Left cardiac atrium (tissue), 4 donors: ENCODE measurements around the gene P4HA1. TPM values are rescaled to one million over a fixed set of nuclear protein-coding genes. Genes with fewer than 3 reads are reported as not detected.

ENCODE experiments used
- ATAC-seq, 2 donors: fragments of 200-7000 bp; cut with Tn5 transposase; one replicate each; pipeline ENCODE4 v1.9.1; 2020; ENCODE audit warnings: mild to moderate bottlenecking in 2 of 2, moderate library complexity in 2 of 2
- DNase-seq: peaks from one replicate; pipeline ENCODE4 v3.0.0-alpha.2; 2020
- intact Hi-C, 2 donors: fragments of 100-400 bp; cut with DNase I; formaldehyde crosslinking; loops; one replicate each; pipeline versions ENCODE4 v1.14.1 to v1.15.1; 2022 to 2023
- total RNA-seq, 2 donors: library from RNA; stranded (reverse); fragmentation: NEBNext Ultra II Directional; extraction: Animal tissue kit (Norgen Biotek cat#: 25700); gene quantifications; one replicate each; pipeline ENCODE4 v1.2.1, GENCODE V29; 2021
- donor health status: DM: no; HTN: yes; CAD: no.
- donor health status: DM: no; HTN: yes; CAD: no; lungs with severe emphysema.
- donor health status: DM: yes; HTN: yes; CAD: no.
- donor health status: Dilated cardiomyopathy.

The P4HA1 gene
- total RNA-seq, 2 donors from 2014 or later: 41.0 to 51.0 TPM

DNA sequence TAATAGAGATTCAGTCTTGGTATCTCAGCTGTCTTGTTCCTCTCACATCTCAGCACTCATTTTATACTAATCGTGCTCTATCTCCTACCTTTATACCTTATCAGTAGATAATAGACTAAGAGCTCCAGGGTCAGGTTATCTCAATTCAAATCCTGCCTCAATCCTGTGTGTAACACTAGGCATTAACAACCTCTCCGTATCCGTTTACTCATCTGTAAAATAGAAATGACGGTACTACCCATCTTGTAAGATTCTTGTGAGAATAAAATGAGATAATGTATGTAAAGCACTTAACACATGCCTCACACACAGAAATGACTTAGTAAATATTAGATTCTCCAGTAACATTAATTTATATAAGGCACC, 622 bp upstream of the P4HA1 start:
- ATAC-seq: no peak
- DNase-seq: no peak
- intact Hi-C loops: loop anchor here in 1 of 2 donors (10.0 kb wide), 1 partner anchor 68 kb away; the partner anchor contains the start of genes ECD and FAM149B1

DNA sequence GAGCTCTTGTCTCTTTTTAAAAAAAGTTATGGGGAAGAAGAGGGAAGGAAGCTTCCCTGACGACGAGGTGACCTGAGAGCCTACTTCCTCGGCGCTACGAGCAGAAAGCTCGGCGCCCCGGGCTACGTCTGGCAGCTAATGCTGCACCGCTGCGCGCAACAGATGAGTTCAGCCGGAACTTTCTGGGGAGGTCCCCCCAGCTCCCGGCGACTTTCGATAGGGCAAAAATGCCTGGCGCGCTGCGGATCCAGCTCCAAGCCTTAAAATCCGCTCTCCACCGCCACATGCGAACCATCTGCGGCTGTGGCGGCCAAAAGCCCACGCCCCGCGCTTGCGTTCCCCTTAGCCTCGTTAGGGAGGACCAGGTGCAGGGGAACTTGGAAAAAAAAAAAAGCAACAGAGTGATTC, 621 bp downstream of the P4HA1 start:
- DNase-seq: peak; percentile 72
- ATAC-seq: peak; percentile 53 to 70
- intact Hi-C loops: loop anchor here in 1 of 2 donors (10.0 kb wide), 1 partner anchor 69 kb away; the partner anchor contains the start of genes ECD and FAM149B1

DNA sequence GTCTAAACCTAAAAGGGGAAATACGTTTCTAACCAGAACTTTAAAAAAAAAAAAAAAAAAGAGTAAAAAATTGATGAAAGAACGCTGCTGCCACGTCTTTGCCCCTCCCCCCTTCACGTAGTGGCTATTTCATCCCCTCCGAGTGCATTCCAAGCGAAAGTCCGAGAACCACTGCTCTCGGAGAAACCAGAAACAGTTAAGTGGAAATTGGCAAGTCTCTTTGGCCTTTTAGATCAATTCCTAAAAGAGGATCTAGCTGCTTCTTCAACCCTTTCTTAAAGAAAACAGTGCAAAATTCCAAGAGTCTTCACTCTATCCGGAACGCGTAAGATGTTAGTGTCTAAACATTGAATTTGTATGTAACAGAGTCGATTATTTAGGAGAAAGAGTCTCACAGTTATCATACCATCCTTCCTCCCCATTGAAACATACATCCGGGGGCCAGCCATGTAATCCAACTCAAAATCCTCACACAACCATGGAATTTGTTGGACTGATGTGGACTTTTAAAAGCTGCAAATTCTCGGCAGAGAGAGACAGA, 1.1 kb downstream of the P4HA1 start:
- DNase-seq: peak; percentile 64
- intact Hi-C loops: loop anchor here in 1 of 2 donors (10.0 kb wide), 1 partner anchor 69 kb away; the partner anchor contains the start of genes ECD and FAM149B1

DNA sequence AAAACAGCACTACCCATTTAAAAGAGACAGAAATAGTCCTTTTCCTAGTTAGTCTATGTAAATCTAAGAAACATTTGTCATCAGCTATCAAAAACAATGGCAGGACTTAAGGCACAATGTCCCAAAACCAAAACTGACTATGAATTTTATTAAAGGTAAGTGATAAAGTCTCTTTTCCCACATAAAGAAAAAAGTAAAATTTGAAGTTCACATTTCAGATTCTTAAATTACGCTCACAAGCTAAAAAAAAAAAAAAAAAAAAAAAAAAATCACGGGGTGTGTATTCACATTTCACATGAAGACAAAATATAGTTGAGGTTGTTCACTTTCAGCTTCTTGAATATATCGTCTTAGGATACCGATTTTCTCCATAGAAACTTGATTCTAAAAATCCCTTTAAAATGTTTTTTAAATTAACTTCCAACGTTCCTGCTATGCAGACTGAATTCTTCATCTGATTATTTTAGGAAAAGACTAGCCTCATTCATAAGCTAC, 1.6 kb downstream of the P4HA1 start:
- DNase-seq: no peak
- no peak for ATAC-seq

More for the DNA sequence above, 1.1 kb downstream of the P4HA1 start:
- ATAC-seq: peak in 1 of 2 donors; percentile 15

DNA sequence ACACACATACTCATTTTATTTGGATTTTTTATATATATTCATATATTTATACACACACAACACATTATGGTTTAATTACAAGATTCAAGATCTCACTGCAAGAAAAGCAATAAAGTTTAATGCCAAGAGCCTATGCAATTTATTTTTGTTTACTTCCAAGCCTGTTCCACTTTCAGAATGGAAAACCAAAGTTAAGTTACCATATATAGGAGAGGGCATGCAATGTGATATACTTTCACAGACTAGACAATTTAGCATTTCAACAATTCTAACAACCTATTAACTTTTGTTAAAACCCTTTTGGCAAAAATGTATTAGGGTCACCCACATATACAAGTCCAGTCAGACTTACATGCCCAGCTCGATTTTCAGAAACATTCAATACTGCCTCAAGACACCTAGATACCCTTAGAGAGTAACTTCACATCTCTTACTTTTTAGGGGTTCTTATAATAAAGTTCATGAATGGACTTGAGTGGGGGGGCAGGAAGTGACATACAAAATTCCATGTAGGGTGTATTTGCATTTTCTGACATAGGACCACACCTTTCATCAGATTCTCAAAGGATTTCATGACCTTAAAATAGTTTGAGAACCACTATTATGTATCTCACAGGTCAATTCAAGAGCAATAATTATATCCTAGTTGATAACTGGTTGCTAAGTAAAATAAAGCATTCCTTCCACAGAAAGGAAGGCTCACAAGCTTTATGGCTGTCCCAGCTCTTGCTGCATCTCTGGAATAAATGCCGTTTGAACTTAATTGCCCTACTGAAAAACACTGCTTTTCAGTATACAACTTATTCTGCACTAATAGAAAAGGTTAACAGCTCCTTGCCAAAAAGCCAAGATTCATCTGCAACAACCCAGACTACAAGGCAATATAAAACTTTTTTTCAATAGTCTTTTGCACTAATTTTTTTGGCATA, 2.5 kb downstream of the P4HA1 start:
- DNase-seq (no peak), ATAC-seq (no peak)
- intact Hi-C loops: loop anchor here in 1 of 2 donors (10.0 kb wide), 1 partner anchor 71 kb away; the partner anchor contains the start of genes ECD and FAM149B1

More for the DNA sequence above, 1.6 kb downstream of the P4HA1 start:
- intact Hi-C loops: loop anchor here in 1 of 2 donors (10.0 kb wide), 1 partner anchor 70 kb away; the partner anchor contains the start of genes ECD and FAM149B1

DNA sequence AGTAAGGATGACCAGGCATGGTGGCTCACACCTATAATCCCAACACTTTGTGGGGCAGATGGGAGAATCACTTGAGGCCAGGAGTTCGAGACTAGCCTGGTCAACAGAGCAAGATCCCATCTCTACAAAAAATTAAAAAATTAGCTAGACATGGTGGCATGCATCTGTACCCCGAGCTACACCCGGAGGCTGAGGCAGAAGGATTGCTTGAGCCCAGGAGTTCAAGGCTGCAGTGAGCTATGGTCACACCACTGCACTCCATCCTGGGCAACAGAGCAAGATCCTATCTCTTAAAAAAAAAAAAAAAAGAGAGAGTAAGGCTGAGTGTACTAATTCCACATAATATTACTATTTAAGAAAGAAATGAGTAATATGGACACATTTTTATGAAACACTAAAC, 3.8 kb downstream of the P4HA1 start:
- intact Hi-C loops: loop anchor here in 1 of 2 donors (10.0 kb wide), 1 partner anchor 72 kb away; the partner anchor contains the start of genes ECD and FAM149B1
- ATAC-seq (no peak), DNase-seq (no peak)

DNA sequence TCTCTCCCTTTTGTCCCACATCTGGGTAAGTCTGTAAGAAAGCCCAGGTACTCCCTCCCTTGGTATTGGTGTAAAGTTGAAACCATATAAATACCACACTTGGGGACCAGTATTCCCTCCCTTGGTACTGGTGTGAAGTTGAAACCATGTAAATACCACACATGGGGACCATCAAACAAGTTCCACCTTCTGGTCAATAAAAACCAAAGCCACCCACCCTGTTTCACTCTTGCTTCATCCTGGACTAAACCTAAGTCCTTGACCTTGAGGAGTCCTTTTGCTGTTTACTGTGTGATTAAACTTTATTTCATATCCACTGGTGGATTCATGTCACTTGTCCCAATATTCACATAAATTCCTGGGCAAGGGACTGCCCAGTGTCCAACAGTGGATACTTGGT, 8.4 kb downstream of the P4HA1 start:
- ATAC-seq (no peak), DNase-seq (no peak)
- intact Hi-C loops: no loop called here

DNA sequence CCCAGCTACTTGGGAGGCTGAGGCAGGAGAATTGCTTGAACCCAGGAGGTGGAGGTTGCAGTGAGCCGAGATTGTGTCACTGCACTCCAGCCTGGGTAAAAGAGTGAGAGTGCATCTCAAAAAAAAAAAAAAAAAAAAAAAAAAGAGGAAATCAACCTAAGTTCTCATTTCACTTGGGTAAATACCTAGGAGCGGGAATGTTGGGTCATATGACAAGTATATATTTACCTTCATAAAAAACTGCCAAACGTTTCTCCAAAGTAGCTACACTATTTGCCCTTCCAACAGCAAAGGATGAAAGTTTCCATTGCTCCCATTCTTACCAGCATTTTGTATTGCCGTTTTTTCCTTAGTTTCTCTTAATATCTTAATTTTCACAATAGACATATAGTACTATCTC, 9.8 kb downstream of the P4HA1 start:
- DNase-seq: no peak
- intact Hi-C loops: no loop called here
- ATAC-seq: no peak

DNA sequence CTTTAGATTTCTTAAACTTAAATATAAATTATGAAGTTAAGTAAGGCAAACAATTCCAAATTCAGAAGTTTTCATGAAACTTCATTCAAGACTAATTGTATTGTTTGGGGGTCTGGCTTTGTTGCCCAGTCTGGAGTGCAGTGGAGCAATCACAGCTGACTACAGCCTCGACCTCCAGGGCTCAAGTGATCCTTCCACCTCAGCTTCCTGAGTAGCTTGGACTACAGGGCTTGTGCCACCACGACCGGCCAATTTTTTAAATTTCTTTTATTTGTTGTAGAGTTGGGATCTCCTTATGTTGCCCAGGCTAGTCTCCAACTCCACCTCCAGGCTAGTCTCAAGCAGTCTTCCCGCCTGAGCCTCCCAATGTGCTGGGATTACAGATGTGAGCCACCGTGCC, 12.5 kb downstream of the P4HA1 start:
- intact Hi-C loops: no loop called here
- no peak for ATAC-seq
- DNase-seq: no peak

DNA sequence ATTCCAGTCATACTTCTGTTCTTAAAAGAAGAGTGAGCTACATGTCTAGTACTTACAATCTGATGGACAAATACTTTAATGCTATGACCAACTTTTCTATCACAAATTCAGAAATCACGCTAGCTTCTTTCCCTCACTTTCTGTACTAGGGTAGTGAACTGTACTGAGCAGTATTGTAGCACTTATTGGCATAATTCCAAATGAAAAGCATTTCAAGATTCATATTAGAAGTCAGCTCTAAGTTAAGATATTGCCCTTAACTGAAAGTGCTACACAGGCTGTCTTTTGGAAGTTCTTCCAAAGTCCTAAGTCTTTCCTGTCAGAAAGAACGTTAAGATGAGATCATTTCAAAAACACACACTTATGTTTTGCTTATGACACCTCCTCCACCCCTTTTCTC, 13.4 kb downstream of the P4HA1 start:
- ATAC-seq: peak; percentile 44
- no peak for DNase-seq
- intact Hi-C loops: no loop called here

DNA sequence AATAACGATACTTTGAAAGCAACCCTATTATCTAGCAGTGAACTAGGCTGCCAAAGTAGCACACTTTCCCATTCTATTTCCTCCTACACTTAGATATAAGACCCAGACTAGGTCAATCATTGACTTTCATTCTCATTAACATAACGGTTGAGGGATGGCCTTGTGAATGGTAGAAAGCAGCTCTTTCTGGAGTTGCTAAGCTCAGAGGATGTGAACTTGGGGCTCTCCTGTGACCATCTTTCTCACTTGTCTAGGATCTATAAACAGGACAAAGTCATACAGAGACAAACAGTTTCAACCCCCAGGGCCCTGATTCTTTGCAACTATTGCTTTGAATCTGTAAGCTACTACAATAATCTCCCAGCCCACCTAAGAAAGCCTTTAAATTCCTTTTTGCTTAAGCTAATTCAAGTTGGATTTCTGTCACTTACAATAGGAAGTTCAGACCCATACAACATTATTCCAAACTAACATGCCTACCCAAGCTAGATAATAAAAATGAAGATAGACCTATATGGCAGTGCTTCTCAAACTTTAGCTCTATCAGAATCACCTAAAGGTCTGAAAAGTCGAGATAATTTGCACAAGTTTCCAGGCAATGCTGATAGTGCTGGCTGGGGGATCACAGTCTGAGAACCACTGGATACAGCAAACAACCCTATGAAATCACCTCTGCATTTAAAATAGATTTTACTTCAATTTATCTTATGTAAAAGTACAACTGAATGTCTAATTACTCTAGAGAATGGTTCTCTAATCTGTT, 16.7 kb downstream of the P4HA1 start:
- no peak for ATAC-seq
- intact Hi-C loops: no loop called here
- DNase-seq: no peak

DNA sequence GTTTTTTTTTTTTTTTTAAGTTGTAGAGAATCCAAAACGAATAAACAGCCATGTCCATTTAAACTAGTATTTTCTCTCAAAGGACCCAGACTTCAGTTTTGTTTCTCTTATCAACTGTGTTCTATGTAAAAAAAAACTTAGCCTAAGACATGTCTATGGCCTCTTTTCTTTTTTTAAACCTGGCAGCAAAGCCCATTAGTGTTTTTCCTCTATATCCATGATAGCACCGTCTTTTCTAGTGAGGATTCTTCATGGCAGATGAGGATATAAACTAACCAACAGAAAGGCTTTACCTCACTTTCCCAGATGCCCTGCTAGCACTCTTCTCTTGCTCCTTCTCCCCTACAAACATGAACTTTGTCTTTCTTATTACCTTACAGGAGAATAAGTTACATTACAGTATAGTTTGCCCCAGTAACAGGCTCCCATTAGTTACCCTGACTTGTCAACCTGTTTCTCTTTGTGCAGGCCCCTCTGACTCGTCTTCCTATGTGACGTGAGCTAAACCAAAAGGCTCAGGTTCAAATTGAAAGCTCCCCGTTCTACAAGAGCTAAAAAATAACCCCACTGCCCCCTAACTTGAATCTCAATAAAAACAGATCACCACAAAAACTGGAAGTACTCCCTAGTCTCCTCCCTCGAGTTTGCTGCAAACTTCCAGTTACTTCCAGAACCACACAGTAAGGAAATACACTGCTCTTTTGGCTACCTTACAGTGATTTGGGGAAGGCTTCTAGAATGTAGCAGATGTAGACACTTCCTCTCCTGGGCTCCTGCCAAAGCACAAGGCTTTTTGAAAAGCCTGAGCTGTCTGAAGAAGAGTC, 20.1 kb downstream of the P4HA1 start:
- intact Hi-C loops: no loop called here
- DNase-seq: peak; percentile 73
- ATAC-seq: peak; percentile 80 to 94

DNA sequence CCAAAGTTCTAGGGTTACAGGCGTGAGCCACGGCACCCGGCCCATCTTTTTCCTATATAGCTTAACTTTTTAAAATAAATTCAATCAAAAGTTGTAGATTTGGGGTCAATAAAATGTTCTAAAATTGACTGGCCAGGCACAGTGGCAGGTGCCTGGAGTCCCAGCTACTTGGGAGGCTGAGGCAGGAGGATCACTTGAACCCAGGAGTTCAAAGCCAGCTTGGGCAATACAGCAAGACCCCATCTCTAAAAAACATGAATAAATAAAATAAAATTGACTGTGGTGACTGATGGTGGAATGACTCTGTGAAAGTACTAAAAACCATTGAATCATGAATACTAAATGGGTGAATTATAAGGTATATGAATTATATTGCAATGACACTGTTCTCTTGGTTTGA, 20.8 kb downstream of the P4HA1 start:
- intact Hi-C loops: no loop called here
- ATAC-seq: no peak
- no peak for DNase-seq

DNA sequence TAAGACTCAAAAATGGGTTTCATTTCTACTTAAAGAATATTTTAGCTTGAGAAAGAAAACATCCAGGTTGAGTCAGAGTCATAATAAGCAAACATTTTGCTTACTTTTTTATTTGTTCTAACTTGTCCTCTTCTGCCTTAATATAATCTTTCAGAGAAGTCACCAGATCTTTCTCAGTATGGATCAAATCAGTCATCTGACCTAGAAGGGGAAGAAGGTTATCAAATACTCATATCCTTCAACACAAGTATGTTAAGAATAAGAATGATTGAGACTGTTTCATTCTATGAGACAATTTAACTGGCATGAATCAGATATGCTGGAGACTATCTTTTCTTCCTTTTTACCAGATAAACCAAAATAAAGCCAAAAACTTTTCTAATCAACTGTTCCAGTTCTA, 23.0 kb downstream of the P4HA1 start:
- DNase-seq (no peak), ATAC-seq (no peak)

DNA sequence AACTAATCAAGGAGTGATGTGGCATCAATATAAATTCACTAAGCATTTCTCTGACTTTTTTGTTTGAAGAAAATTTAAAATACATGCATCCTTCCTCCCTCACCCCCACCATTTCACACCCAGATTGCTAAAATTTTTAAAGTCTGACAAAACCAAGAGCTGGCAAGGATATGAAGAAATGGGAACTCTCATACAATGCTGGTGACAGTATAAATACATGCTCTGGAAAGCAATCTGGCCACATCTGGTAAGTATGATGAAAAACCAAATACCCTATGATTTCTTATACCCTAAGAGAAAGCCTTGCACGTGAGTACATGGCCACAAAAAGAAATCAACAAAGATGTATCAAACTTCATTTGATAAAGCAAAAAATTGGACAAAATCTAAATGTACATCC, 31.2 kb downstream of the P4HA1 start:
- no peak for DNase-seq
- no peak for ATAC-seq
- intact Hi-C loops: loop anchor here in 1 of 2 donors (10.0 kb wide), 1 partner anchor 701 kb away; no protein-coding TSS in a partner anchor

More for the DNA sequence above, 23.0 kb downstream of the P4HA1 start:
- intact Hi-C loops: no loop called here

DNA sequence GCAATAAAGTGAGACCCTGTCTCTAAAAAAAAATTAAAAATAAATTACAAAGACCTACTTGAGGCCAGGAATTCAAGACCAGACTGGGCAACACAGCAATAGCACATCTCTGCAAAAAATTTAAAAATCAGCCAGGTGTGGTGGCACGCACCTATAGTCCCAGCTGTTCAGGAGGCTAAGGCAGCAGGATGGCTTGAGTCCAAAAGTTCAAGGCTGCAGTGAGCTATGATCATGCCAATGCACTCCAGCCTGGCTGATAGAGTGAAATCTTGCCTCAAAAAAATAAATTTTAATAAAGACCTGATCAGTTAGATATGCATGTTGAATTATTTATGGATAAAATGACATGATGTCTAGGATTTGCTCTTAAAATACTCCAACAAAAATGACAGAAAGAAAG, 34.9 kb downstream of the P4HA1 start:
- DNase-seq: no peak
- ATAC-seq: no peak
- intact Hi-C loops: loop anchor here in 1 of 2 donors (10.0 kb wide), 1 partner anchor 697 kb away; no protein-coding TSS in a partner anchor

DNA sequence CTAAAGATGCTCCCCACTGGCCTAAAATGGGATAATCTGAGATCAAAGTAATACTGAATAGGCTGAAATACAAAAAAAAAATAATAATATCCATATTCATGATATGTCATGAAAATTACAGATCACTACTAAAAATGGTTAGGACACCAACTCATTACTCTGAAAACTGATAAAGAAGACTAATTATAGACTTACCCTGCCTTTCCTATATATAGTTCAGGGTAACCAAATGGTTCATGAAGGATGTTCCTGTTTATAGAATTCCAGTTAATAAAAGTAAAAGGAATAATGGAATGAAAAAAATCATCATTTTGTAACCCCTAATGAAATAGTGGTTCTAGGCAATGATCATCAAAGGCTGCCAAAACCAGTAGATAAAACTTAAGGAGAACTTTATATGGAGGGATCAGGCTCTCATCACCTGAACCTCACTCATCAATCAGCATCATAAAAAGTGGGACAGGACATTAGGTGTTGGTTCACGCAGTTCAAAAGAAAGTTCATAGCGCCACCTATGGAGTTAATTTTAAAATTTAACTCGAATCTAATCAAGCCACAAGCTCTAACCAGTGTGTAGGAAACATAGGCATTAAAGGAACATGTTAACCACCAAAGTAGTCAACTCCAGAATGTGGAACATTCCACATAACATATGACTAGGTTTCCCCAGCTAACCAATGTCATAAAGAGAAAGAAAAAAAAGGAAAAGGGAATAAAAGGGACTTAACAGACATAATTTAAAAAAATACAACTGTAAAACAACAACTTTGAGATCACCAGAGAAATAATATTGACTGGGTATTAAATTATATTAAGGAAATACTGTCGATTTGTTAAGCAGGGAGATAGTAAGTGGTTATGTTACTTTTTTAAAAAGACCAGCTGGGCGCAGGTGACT, 35.7 kb downstream of the P4HA1 start:
- ATAC-seq: peak; percentile 48 to 59
- intact Hi-C loops: loop anchor here in 1 of 2 donors (10.0 kb wide), 1 partner anchor 696 kb away; no protein-coding TSS in a partner anchor
- no peak for DNase-seq
